Putamen (tissue), 1 donor: Measurements from ENCODE around the gene ERC2.
"Not testable (repeated sequence)": the region's sequence is repeated elsewhere in the genome, so short reads cannot be mapped to it uniquely, and the experiment has no call there.

Source experiments
- DNase-seq: peaks from one replicate; pipeline ENCODE4 v3.0.0-alpha.2; 2016; ENCODE audit warnings: low spot score

The ERC2 gene

GRCh38 chr3:55884066-55884465 lies 584.2 kb downstream of the ERC2 start:
- DNase-seq = no peak

GRCh38 chr3:55882006-55882405 lies 586.3 kb downstream of the ERC2 start:
- DNase-seq = no peak

GRCh38 chr3:55880357-55880756 lies 587.9 kb downstream of the ERC2 start:
- DNase-seq = no peak

- DNase-seq = no peak
Measured at GRCh38 chr3:55879901-55880331, 588.4 kb downstream of the ERC2 start.

- no peak for DNase-seq
Measured at GRCh38 chr3:55877703-55878102, 590.6 kb downstream of the ERC2 start.

- DNase-seq = no peak
Measured at GRCh38 chr3:55876560-55876959, 591.7 kb downstream of the ERC2 start.

- no peak for DNase-seq
Measured at GRCh38 chr3:55875113-55875512, 593.2 kb downstream of the ERC2 start.

- DNase-seq = no peak
Measured at GRCh38 chr3:55873523-55874254, 594.6 kb downstream of the ERC2 start.

- DNase-seq = no peak
Measured at GRCh38 chr3:55870594-55870993, 597.7 kb downstream of the ERC2 start.

GRCh38 chr3:55868347-55868746 lies 599.9 kb downstream of the ERC2 start:
- peak; percentile 65 for DNase-seq

- DNase-seq = no peak
Measured at GRCh38 chr3:55863028-55863427, 605.2 kb downstream of the ERC2 start.

GRCh38 chr3:55860049-55860721 lies 608.1 kb downstream of the ERC2 start:
- DNase-seq = peak; percentile 34

- no peak for DNase-seq
Measured at GRCh38 chr3:55859305-55859704, 609.0 kb downstream of the ERC2 start.

- DNase-seq = no peak
Measured at GRCh38 chr3:55858727-55859126, 609.5 kb downstream of the ERC2 start.

- DNase-seq = no peak
Measured at GRCh38 chr3:55858302-55858701, 610.0 kb downstream of the ERC2 start.

GRCh38 chr3:55857633-55858032 lies 610.6 kb downstream of the ERC2 start:
- DNase-seq = no peak

GRCh38 chr3:55855311-55855710 lies 613.0 kb downstream of the ERC2 start:
- DNase-seq = no peak

- DNase-seq = no peak
Measured at GRCh38 chr3:55854494-55854893, 613.8 kb downstream of the ERC2 start.

GRCh38 chr3:55852326-55852725 lies 615.9 kb downstream of the ERC2 start:
- no peak for DNase-seq

GRCh38 chr3:55842204-55842603 lies 626.1 kb downstream of the ERC2 start:
- no peak for DNase-seq

- DNase-seq = not testable (repeated sequence)
Measured at GRCh38 chr3:55831876-55832275, 636.4 kb downstream of the ERC2 start.

GRCh38 chr3:55828712-55829111 lies 639.6 kb downstream of the ERC2 start:
- no peak for DNase-seq

GRCh38 chr3:55827786-55828185 lies 640.5 kb downstream of the ERC2 start:
- no peak for DNase-seq
